Activated CD8-positive, alpha-beta memory T cell treated with anti-CD3 and anti-CD28 coated beads for 36 hours (primary cell): ENCODE data around the gene SUSD5. TPM values are rescaled to one million over a fixed set of nuclear protein-coding genes. Genes with fewer than 3 reads are reported as not detected.
"Not testable (repeated sequence)": the region's sequence is repeated elsewhere in the genome, so short reads cannot be mapped to it uniquely, and the experiment has no call there.

Experiments used
- CTCF ChIA-PET: fragments of 350-600 bp; sonication (Branson Sonifier 250); formaldehyde crosslinking; loops from one replicate; lab custom pipeline; 2021; ENCODE audit warnings: antibody characterized with exemption; lab: Charles Lee
- POLR2A ChIA-PET: fragments of 350-600 bp; sonication (Branson Sonifier 250); formaldehyde crosslinking; loops from one replicate; lab custom pipeline; 2021; ENCODE audit warnings: antibody characterized with exemption; lab: Charles Lee
- total RNA-seq, 2 experiments: library from RNA; stranded (reverse); gene quantifications; one replicate each; pipeline ENCODE4 v1.2.3, GENCODE V29; 2021

The SUSD5 gene
- total RNA-seq, 2 experiments from 2014 or later, result not detected

GRCh38 chr3:33131331-33132018 is 87.1 kb downstream of the SUSD5 start:
- ChIA-PET CTCF (interaction anchor here (0.7 to 1.9 kb wide), 10 partner anchors 10 to 656 kb away, joined by 3 to 15 read pairs (median 4); no protein-coding TSS in a partner anchor), POLR2A (interaction anchor here (0.5 to 1.0 kb wide), 3 partner anchors 18 to 241 kb away, joined by 3 to 7 read pairs (median 3); partner anchors contain the start of gene CRTAP)

GRCh38 chr3:33130144-33130543 is 88.5 kb downstream of the SUSD5 start:
- ChIA-PET CTCF (interaction anchor here (0.7 to 1.2 kb wide), 2 partner anchors 203 to 243 kb away, joined by 3 to 4 read pairs; no protein-coding TSS in a partner anchor), POLR2A (interaction anchor here (0.6 kb wide), 1 partner anchor 467 kb away, joined by 10 read pairs; no protein-coding TSS in a partner anchor)

GRCh38 chr3:33128706-33129105 is 89.9 kb downstream of the SUSD5 start:
- CTCF ChIA-PET, result no interaction called here
- POLR2A ChIA-PET, result interaction anchor here (0.6 kb wide), 1 partner anchor 33 kb away, joined by 10 read pairs; no protein-coding TSS in a partner anchor

- ChIA-PET CTCF (no interaction called here), POLR2A (no interaction called here)
These were observed 92.8 kb downstream of the SUSD5 start for GRCh38 chr3:33125840-33126239.

- CTCF ChIA-PET, result no interaction called here
- POLR2A ChIA-PET, result no interaction called here
These were observed 94.0 kb downstream of the SUSD5 start for GRCh38 chr3:33124638-33125037.

- ChIA-PET POLR2A (no interaction called here), CTCF (interaction anchor here (1.6 kb wide), 1 partner anchor 176 kb away, joined by 4 read pairs; no protein-coding TSS in a partner anchor)
These were observed 95.6 kb downstream of the SUSD5 start for GRCh38 chr3:33122991-33123390.

- POLR2A ChIA-PET, result no interaction called here
- CTCF ChIA-PET, result no interaction called here
These were observed 98.7 kb downstream of the SUSD5 start for GRCh38 chr3:33119891-33120290.

- CTCF ChIA-PET, result interaction anchor here (1.6 kb wide), 1 partner anchor 14 kb away, joined by 4 read pairs; no protein-coding TSS in a partner anchor
- POLR2A ChIA-PET, result no interaction called here
These were observed 101.1 kb downstream of the SUSD5 start for GRCh38 chr3:33117461-33117860.

- CTCF ChIA-PET, result interaction anchor here (1.5 kb wide), 1 partner anchor 16 kb away, joined by 5 read pairs; no protein-coding TSS in a partner anchor
- POLR2A ChIA-PET, result no interaction called here
These were observed 103.4 kb downstream of the SUSD5 start for GRCh38 chr3:33115024-33115768.

- ChIA-PET CTCF (interaction anchor here (1.5 kb wide), 1 partner anchor 17 kb away, joined by 5 read pairs; no protein-coding TSS in a partner anchor), POLR2A (no interaction called here)
These were observed 104.0 kb downstream of the SUSD5 start for GRCh38 chr3:33114622-33115023.

- ChIA-PET CTCF (interaction anchor here (0.9 to 1.7 kb wide), 4 partner anchors 16 to 259 kb away, joined by 3 to 4 read pairs (median 4); partner anchors contain the start of genes GLB1 and TMPPE), POLR2A (interaction anchor here (0.6 to 1.3 kb wide), 4 partner anchors 17 to 20 kb away, joined by 3 to 7 read pairs (median 3); partner anchors contain the start of genes GLB1 and TMPPE)
These were observed 104.6 kb downstream of the SUSD5 start, which contains the start of gene CRTAP for GRCh38 chr3:33113772-33114621. Gene CRTAP (plus strand): TSS chr3:33114014. CDS start chr3:33114078, 64 bp downstream.

- CTCF ChIA-PET, result interaction anchor here (1.0 to 1.9 kb wide), 4 partner anchors 14 to 50 kb away, joined by 3 to 8 read pairs (median 6); partner anchors contain the start of genes GLB1 and TMPPE
These were observed 107.0 kb downstream of the SUSD5 start for GRCh38 chr3:33111581-33111980.

GRCh38 chr3:33106854-33107253 is 111.8 kb downstream of the SUSD5 start:
- POLR2A ChIA-PET, CTCF ChIA-PET: not testable (repeated sequence)

More at GRCh38 chr3:33111581-33111980, 107.0 kb downstream of the SUSD5 start:
- POLR2A ChIA-PET, result interaction anchor here (1.2 kb wide), 1 partner anchor 15 kb away, joined by 9 read pairs; the partner anchor contains the start of genes GLB1 and TMPPE

- CTCF ChIA-PET, result no interaction called here
- POLR2A ChIA-PET, result no interaction called here
These were observed 113.2 kb downstream of the SUSD5 start for GRCh38 chr3:33105341-33105948.

- ChIA-PET POLR2A (no interaction called here), CTCF (interaction anchor here (0.6 to 0.9 kb wide), 4 partner anchors 20 to 581 kb away, joined by 3 to 8 read pairs (median 3); no protein-coding TSS in a partner anchor)
These were observed 113.8 kb downstream of the SUSD5 start for GRCh38 chr3:33104803-33105202.

GRCh38 chr3:33103480-33103879 is 115.1 kb downstream of the SUSD5 start:
- ChIA-PET POLR2A (no interaction called here), CTCF (no interaction called here)

- ChIA-PET POLR2A (no interaction called here), CTCF (no interaction called here)
These were observed 115.6 kb downstream of the SUSD5 start for GRCh38 chr3:33103034-33103433.

GRCh38 chr3:33100229-33100628 is 118.4 kb downstream of the SUSD5 start:
- CTCF ChIA-PET, result no interaction called here
- POLR2A ChIA-PET, result no interaction called here
